Tibial artery (tissue), 4 donors: ENCODE data around the gene SYNPR.

Source experiments
- DNase-seq, 2 donors: peaks; one replicate each; pipeline ENCODE4 v3.0.0-alpha.2; 2019
- H3K27ac ChIP-seq, 2 donors: fragments of 200-600 bp; sonication (generic) in 1 of 2; 1 replicate in 1 of 2; 2 replicates in 1 of 2; pipeline ENCODE4 v1.5.1; 2018 to 2019; ENCODE audit warnings: mild to moderate bottlenecking in 1 of 2
- H3K27me3 ChIP-seq, 2 donors: fragments of 200-600 bp; sonication (generic) in 1 of 2; one replicate each; pipeline versions ENCODE4 v1.5.1 to v1.6.0; 2016 to 2019
- H3K36me3 ChIP-seq, 3 donors: fragments of 200-600 bp; sonication (generic) in 2 of 3; one replicate each; pipeline ENCODE4 v1.5.1; 2016 to 2019; ENCODE audit warnings: mild to moderate bottlenecking in 2 of 3
- H3K4me1 ChIP-seq, 4 donors: fragments of 200-600 bp; sonication (generic) in 2 of 4; 1 replicate in 3 of 4; 2 replicates in 1 of 4; pipeline ENCODE4 v1.5.1; 2016 to 2019
- H3K4me3 ChIP-seq, 2 donors: fragments of 200-600 bp; sonication (generic) in 1 of 2; 1 replicate in 1 of 2; 2 replicates in 1 of 2; pipeline ENCODE4 v1.5.1; 2018 to 2019; ENCODE audit warnings: mild to moderate bottlenecking in 2 of 2
- H3K9me3 ChIP-seq, 3 donors: fragments of 200-600 bp; sonication (generic) in 1 of 3; one replicate each; pipeline ENCODE4 v1.5.1; 2016 to 2019
- CTCF ChIP-seq, 2 experiments: fragments of 200-600 bp in 1 of 2; fragments of 450-650 bp in 1 of 2; IDR thresholded peaks; one replicate each; pipeline ENCODE4 v1.5.1; 2017 to 2019; ENCODE audit warnings: antibody characterized with exemption in 2 of 2, mild to moderate bottlenecking in 1 of 2, moderate library complexity in 1 of 2
- intact Hi-C: fragments of 100-400 bp; cut with DNase I; formaldehyde crosslinking; loops from one replicate; pipeline ENCODE4 v1.15.0; 2023; ENCODE audit warnings: low total_unique reads

The SYNPR gene

GRCh38 chr3:63580151-63580550 lies 302.0 kb downstream of the SYNPR start:
- TF ChIP-seq CTCF (IDR thresholded peaks at IDR 0.05), result no peak
- no peaks in the 10 kb centered on the region for H3K4me1 ChIP-seq
- no peak for DNase-seq
- no peak overlapping the region for H3K4me3 ChIP-seq
- no peaks in the 10 kb centered on the region for H3K9me3 ChIP-seq
- no peak overlapping the region for H3K27ac ChIP-seq
- no peaks in the 10 kb centered on the region for H3K27me3 ChIP-seq
- H3K36me3 ChIP-seq, result no peaks in the 10 kb centered on the region
- intact Hi-C loops, result no loop called here

DNA sequence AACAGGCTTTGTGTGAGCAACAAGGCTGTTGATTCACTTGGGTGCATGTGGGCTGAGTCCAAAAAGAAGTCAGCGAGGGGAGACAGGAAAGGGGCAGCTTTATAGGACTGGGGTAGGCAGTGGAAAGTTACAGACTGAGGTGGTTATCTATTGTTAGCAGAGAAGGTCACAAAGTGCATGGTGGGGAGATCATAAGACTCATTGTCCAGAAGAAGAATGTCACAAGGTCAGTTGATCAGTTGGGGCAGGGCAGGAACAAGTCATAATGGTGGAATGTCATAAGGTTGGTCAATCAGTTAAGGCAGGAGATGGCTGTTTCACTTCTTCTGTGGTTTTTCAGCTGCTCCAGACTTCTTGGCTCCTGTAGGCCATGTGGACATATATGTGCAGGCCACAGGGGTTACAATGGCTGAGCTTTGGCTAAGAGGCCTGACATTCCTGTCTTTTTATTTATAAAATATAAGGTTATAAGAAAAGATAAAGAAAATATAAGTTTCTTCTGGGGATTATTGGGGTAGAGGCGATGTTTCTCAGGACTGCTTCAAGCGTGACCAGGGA lies 304.9 kb downstream of the SYNPR start:
- intact Hi-C loops, result no loop called here
- TF ChIP-seq CTCF (IDR thresholded peaks at IDR 0.05), result no peak
- H3K9me3 ChIP-seq, result peaks cover 0 to 2% (median 0%) of the 10 kb centered on the region in 3 donors

GRCh38 chr3:63584681-63585080 lies 306.6 kb downstream of the SYNPR start:
- Histone ChIP-seq H3K4me1 (no peaks in the 10 kb centered on the region), H3K36me3 (no peaks in the 10 kb centered on the region), H3K9me3 (peaks cover 0 to 13% (median 5%) of the 10 kb centered on the region in 3 donors), H3K27ac (no peak overlapping the region), H3K27me3 (no peaks in the 10 kb centered on the region), H3K4me3 (no peak overlapping the region)
- intact Hi-C loops, result no loop called here
- TF ChIP-seq CTCF (IDR thresholded peaks at IDR 0.05), result no peak
- no peak for DNase-seq

More for the DNA sequence above, 304.9 kb downstream of the SYNPR start:
- no peaks in the 10 kb centered on the region for H3K4me1 ChIP-seq
- no peaks in the 10 kb centered on the region for H3K36me3 ChIP-seq
- no peak overlapping the region for H3K4me3 ChIP-seq
- DNase-seq, result no peak
- no peaks in the 10 kb centered on the region for H3K27me3 ChIP-seq
- no peak overlapping the region for H3K27ac ChIP-seq

DNA sequence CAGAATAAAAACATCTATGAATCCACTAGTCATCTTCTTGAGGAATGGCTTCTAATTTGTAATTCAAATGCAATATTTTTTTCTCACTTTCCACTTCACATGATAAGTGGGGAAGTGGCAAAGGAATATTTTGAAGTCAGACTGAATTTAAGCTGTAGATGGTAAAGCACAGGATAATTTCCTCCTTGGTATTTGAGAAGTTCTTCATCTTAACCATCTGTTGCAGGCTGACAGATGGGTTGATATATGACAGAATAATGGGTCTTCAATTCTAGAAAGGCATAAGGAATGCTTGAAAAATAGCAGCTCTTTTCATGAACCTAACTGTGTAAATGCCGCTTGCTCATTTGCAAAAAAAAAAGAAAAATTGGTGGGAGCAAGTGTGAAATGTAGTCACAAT lies 307.8 kb downstream of the SYNPR start:
- H3K27me3 ChIP-seq, result no peaks in the 10 kb centered on the region
- H3K4me3 ChIP-seq, result no peak overlapping the region
- intact Hi-C loops, result no loop called here
- peaks cover 0 to 13% (median 5%) of the 10 kb centered on the region in 3 donors for H3K9me3 ChIP-seq
- no peak for DNase-seq
- no peak overlapping the region for H3K27ac ChIP-seq
- TF ChIP-seq CTCF (IDR thresholded peaks at IDR 0.05), result no peak
- H3K4me1 ChIP-seq, result no peaks in the 10 kb centered on the region
- H3K36me3 ChIP-seq, result no peaks in the 10 kb centered on the region

GRCh38 chr3:63588895-63589294 lies 310.8 kb downstream of the SYNPR start:
- Histone ChIP-seq H3K36me3 (no peaks in the 10 kb centered on the region), H3K27ac (no peak overlapping the region), H3K27me3 (no peaks in the 10 kb centered on the region), H3K9me3 (peaks cover 0 to 13% (median 5%) of the 10 kb centered on the region in 3 donors), H3K4me1 (no peaks in the 10 kb centered on the region), H3K4me3 (no peak overlapping the region)
- no peak for DNase-seq
- no peak for TF ChIP-seq CTCF (IDR thresholded peaks at IDR 0.05)
- intact Hi-C loops, result no loop called here

GRCh38 chr3:63593779-63594178 lies 315.7 kb downstream of the SYNPR start:
- intact Hi-C loops, result no loop called here
- no peak for TF ChIP-seq CTCF (IDR thresholded peaks at IDR 0.05)

More at GRCh38 chr3:63593779-63594178, 315.7 kb downstream of the SYNPR start:
- H3K9me3 ChIP-seq, result peaks cover 0 to 4% (median 3%) of the 10 kb centered on the region in 3 donors
- DNase-seq, result no peak
- no peak overlapping the region for H3K27ac ChIP-seq
- H3K4me3 ChIP-seq, result no peak overlapping the region
- no peaks in the 10 kb centered on the region for H3K4me1 ChIP-seq
- H3K27me3 ChIP-seq, result no peaks in the 10 kb centered on the region
- no peaks in the 10 kb centered on the region for H3K36me3 ChIP-seq
